ENCODE results near the gene MICU1. TPM values are rescaled to one million over a fixed set of nuclear protein-coding genes. Genes with fewer than 3 reads are reported as not detected.

The MICU1 gene
- total RNA-seq, 2 donors from 2014 or later, result 44.3 to 51.8 TPM

DNA sequence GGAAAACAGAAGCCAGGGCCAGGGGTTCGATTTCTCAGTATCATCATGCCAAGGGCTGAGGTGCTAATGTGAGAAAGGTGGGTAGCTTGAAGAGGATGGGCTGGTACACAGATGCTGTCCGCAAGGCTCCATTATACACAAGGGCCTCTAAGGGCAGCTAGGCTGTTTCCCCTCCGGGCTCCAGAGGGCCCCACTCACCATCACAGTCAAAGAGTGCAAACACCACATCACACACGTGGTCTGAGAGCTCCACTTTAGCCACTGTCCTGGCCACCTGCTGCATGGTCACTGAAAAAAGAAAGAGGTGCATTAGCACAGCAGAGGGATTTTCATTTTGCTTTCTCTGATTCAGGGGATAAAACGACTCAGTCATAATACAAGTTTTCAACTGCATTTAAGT, 250.3 kb downstream of the MICU1 start:
- TF ChIP-seq, protein P1, sequence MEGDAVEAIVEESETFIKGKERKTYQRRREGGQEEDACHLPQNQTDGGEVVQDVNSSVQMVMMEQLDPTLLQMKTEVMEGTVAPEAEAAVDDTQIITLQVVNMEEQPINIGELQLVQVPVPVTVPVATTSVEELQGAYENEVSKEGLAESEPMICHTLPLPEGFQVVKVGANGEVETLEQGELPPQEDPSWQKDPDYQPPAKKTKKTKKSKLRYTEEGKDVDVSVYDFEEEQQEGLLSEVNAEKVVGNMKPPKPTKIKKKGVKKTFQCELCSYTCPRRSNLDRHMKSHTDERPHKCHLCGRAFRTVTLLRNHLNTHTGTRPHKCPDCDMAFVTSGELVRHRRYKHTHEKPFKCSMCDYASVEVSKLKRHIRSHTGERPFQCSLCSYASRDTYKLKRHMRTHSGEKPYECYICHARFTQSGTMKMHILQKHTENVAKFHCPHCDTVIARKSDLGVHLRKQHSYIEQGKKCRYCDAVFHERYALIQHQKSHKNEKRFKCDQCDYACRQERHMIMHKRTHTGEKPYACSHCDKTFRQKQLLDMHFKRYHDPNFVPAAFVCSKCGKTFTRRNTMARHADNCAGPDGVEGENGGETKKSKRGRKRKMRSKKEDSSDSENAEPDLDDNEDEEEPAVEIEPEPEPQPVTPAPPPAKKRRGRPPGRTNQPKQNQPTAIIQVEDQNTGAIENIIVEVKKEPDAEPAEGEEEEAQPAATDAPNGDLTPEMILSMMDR (IDR thresholded peaks at IDR 0.05), result no peak
- Histone ChIP-seq H3K9me3 (no peaks in the 10 kb centered on the region), H3K36me3 (no peaks in the 10 kb centered on the region), H3K4me1 (no peaks in the 10 kb centered on the region), H3K9ac (ENCODE audit: low read depth in 2 of 2, low read length in 2 of 2) (no peak overlapping the region), H3K27me3 (no peaks in the 10 kb centered on the region), H3K27ac (no peak overlapping the region), H3K4me3 (no peak overlapping the region)
- no peak for DNase-seq
- intact Hi-C loops (cut with DNase I), result no loop called here

DNA sequence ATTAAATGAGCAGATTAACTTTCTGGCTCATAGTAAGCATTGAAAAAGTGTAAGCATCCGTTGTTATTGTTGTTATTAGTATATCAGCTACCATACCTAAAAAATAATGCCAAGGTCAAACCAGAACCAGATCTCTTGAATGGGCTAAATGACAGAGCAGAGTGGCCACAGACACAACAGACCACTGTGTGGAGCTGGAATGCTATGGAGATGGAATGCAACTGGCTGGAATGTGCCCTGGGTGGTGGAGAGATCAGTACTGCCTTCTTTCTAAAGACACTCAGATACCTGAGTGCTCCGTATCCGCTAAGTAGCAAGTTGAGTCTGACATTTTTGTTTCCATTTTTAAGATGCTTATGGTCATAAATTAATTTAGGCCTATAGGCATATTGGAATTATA, 250.7 kb downstream of the MICU1 start:
- intact Hi-C loops (cut with DNase I), result no loop called here
- Histone ChIP-seq H3K4me3 (no peak overlapping the region), H3K27ac (no peak overlapping the region), H3K9me3 (no peaks in the 10 kb centered on the region), H3K4me1 (no peaks in the 10 kb centered on the region), H3K36me3 (no peaks in the 10 kb centered on the region), H3K9ac (ENCODE audit: low read depth in 2 of 2, low read length in 2 of 2) (no peak overlapping the region), H3K27me3 (no peaks in the 10 kb centered on the region)
- TF ChIP-seq, protein P1 (IDR thresholded peaks at IDR 0.05), result no peak
- DNase-seq, result no peak

DNA sequence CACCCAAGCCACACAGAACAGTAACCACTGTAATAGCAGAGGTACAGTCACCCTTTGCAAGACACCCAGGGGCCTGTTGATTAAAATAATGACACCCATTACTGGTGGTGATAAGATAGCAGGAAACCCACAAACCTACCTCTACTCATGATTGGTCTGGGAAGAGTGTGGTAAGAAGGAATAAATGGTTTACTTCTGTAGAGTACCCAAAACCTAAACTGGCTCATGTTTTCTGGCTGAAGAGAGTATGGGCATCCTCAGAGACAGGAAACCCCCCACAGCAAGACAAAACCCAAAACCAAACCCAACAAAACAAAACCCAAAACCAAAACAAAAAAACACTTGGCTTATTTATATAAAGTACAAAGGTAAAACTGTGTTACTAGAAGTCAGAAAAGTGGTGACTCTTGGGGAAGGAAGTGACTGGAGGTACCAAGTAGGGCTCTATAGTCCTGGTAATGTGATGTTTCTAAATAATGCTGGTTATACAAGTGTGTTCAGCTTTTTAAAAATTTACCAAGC, 255.6 kb downstream of the MICU1 start:
- TF ChIP-seq, protein P1 (IDR thresholded peaks at IDR 0.05), result no peak
- H3K27me3 ChIP-seq, result no peaks in the 10 kb centered on the region
- intact Hi-C loops (cut with DNase I), result no loop called here
- H3K4me1 ChIP-seq, result no peaks in the 10 kb centered on the region
- no peaks in the 10 kb centered on the region for H3K36me3 ChIP-seq
- H3K4me3 ChIP-seq, result no peak overlapping the region
- H3K9ac ChIP-seq (ENCODE audit: low read depth in 2 of 2, low read length in 2 of 2), result no peak overlapping the region
- no peak for DNase-seq
- H3K9me3 ChIP-seq, result no peaks in the 10 kb centered on the region
- H3K27ac ChIP-seq, result no peak overlapping the region

DNA sequence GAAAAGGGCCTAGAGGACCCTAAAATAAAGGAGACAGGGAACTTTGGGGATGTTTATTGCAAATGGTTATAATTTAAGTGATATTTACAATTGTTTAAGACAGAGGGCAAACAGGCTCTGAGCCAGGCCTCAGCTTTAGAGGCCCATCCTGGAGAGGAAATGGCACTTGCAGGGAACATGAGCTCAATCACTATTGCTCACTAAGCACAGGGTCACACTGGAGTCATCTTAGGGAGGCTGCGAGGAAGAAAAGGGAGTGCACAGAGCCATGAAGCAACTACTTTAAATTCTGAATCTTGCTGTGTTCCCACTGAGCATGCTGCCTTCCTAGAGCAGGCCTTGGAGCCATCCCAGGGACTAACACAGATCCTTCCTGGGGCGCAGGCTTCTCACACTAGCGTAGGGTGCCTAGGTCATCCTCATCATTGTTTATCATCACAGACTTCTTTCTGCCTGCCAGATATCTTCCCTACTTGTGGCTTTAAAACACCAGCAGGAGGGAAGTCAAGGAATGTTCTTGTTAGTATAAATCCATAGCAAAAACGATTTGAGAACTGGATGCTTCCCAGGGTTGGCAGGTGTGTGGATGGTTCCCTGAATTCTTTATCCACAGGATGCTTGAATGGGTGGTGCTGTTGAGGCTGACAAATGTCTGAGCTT, 258.4 kb downstream of the MICU1 start:
- TF ChIP-seq, protein P1 (IDR thresholded peaks at IDR 0.05), result no peak
- Histone ChIP-seq H3K36me3 (no peaks in the 10 kb centered on the region), H3K9ac (ENCODE audit: low read depth in 2 of 2, low read length in 2 of 2) (no peak overlapping the region), H3K27ac (no peak overlapping the region), H3K4me3 (no peak overlapping the region), H3K27me3 (no peaks in the 10 kb centered on the region), H3K9me3 (no peaks in the 10 kb centered on the region), H3K4me1 (peaks cover 4% of the 10 kb centered on the region)
- intact Hi-C loops (cut with DNase I), result loop anchor here (10.0 kb wide), 2 partner anchors 327 to 697 kb away; partner anchors contain the start of gene MCU
- DNase-seq, result no peak

DNA sequence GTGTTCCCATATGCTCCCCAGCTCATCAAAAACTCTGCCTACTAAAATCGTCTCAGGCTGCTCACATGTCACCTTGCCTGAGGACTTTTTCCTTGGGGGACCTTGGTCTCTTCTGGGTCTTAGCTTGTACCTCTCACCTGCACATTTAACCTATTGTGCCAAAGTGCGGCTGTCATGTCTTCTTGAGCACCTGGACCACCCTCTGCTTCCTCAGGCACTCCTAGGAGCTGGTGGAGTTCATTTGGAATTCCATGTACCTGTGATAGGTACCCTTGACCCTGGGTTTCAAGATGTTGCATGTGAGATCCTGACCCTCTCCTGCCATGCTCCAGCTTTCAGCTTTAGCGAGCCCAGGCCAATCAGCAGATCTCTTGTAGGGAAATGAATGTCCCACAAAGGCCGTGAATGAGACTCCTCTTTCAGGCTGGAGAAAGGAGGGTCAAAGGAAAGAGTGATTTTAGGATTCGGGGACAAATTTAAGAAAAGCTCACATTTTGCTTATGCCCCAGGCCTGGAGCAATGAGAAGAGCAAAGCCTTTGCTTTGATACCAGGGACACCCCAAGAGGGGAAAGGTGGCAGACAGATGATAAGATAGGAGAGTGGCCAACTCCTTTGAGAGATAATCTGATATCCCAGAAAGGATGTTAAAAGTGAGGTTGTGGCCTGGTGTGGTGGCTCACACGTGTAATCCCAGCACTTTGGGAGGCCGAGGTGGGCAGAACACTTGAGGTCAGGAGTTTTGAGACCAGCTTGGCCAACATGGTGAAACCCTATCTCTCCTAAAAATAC, 260.6 kb downstream of the MICU1 start:
- intact Hi-C loops (cut with DNase I), result loop anchor here (2.0 to 10.0 kb wide), 3 partner anchors 330 to 700 kb away; partner anchors contain the start of gene MCU
- no peak overlapping the region for H3K9ac ChIP-seq (ENCODE audit: low read depth in 2 of 2, low read length in 2 of 2)
- DNase-seq, result no peak
- H3K4me3 ChIP-seq, result no peak overlapping the region
- peaks cover 4% of the 10 kb centered on the region for H3K4me1 ChIP-seq
- no peaks in the 10 kb centered on the region for H3K27me3 ChIP-seq
- no peaks in the 10 kb centered on the region for H3K36me3 ChIP-seq
- H3K9me3 ChIP-seq, result no peaks in the 10 kb centered on the region
- TF ChIP-seq, protein P1 (IDR thresholded peaks at IDR 0.05), result no peak
- H3K27ac ChIP-seq, result no peak overlapping the region

Data from colonic mucosa (tissue), 4 donors.